GM13976 (cell line): ENCODE data around the gene PLCG2.

Experiments used
- DNase-seq: peaks from one replicate; pipeline ENCODE4 v3.0.0; 2012; ENCODE audit warnings: low spot score
- in situ Hi-C: fragments of 300-500 bp; cut with MboI; formaldehyde crosslinking; loops from one replicate; pipeline ENCODE4 v1.12.0; 2022; ENCODE audit warnings: low sequenced_read_pairs, mixed read lengths, inconsistent platforms; ENCODE audit not compliant: unreplicated experiment
- TF ChIP-seq, protein P1 (sequence below): IDR thresholded peaks from 2 replicates; pipeline ENCODE4 v1.5.1; 2012; ENCODE audit warnings: borderline replicate concordance, mild to moderate bottlenecking; ENCODE audit not compliant: insufficient read depth; ENCODE audit errors: extremely low read depth, missing control alignments, control extremely low read depth

PLCG2 gene

DNA sequence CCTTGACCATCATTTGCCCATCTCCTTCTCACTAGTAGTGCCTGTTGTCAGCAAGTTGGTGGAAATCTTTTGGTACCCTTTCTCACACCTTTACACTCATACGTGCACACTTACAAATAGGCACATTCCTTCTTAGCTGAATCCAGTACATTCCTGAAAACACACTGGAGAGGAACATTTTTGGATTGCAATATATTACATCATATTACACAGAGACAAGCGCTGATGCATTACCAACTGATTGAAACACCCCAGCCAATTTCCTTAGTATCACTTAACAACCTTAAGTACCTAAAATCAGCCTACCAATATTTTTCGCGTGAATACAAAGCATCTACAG, 64.1 kb downstream of the PLCG2 start:
- in situ Hi-C loops, result no loop called here
- TF ChIP-seq, protein P1, sequence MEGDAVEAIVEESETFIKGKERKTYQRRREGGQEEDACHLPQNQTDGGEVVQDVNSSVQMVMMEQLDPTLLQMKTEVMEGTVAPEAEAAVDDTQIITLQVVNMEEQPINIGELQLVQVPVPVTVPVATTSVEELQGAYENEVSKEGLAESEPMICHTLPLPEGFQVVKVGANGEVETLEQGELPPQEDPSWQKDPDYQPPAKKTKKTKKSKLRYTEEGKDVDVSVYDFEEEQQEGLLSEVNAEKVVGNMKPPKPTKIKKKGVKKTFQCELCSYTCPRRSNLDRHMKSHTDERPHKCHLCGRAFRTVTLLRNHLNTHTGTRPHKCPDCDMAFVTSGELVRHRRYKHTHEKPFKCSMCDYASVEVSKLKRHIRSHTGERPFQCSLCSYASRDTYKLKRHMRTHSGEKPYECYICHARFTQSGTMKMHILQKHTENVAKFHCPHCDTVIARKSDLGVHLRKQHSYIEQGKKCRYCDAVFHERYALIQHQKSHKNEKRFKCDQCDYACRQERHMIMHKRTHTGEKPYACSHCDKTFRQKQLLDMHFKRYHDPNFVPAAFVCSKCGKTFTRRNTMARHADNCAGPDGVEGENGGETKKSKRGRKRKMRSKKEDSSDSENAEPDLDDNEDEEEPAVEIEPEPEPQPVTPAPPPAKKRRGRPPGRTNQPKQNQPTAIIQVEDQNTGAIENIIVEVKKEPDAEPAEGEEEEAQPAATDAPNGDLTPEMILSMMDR, result no peak
- DNase-seq, result no peak

DNA sequence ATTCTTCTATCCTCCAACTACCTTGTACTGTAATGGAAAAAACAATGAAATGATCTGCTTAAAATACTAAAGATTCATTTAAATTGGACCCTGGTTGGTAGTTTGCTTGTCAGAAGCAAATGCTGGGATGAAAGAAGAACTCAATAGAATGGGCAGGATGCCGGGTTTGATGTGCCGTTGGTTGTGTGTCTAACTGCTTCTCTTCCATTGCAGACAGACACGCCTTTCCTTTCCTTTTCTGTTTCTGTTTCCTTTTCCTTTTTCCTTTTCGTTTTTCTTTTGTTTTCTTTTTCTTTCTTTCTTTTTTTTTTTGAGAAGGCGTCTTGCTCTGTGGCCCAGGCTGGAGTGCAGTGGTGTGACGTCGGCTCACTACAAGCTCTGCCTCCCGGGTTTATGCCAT, 64.6 kb downstream of the PLCG2 start:
- in situ Hi-C loops, result no loop called here
- DNase-seq, result no peak
- TF ChIP-seq, protein P1, result no peak

DNA sequence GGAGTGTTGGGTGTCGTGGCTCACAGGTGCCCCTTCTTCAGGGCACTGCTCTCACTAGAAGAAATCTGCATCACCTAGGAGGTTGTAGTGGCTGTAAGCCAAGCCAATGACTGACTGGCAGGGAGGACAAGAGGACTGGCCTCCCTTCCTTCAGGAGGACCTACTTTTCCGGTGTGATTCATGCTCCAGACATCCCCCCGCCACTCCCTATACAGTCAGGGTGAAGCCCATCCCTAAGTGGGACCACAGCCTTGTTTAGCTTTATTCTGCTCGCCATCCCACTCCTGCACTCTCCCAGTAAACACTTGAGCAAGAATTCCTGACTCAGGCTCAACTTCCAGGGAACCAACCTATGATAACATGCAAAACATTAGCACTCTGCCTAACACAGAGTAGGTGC, 67.0 kb downstream of the PLCG2 start:
- TF ChIP-seq, protein P1, result no peak
- in situ Hi-C loops, result no loop called here
- DNase-seq, result no peak

DNA sequence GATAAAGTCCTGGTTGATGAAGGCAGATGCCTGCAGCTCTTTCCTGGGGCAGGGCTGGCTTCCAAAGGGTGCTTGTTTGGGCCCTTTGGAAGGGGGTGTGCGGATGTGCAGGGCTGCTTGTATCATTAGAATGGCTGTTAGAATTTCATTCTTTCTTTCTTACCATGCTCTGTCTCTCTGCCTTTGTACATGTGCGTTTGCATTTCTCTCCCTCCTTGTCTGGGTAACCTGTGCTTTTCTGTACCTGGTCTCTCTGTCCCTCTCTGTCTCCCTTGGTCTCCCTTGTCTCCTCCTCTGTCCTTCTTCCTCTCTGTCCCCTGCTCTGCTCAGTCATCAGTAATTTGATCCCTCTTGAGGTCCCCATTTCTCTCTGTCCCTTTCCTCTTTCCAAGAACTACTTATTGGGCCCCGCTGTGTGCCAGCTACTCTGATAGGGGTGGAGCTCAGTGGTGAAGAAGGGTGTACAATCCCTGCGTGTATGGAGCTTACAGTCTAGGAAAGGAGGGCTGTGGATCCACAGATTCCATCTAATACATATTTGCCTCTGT, 69.3 kb downstream of the PLCG2 start:
- TF ChIP-seq, protein P1, result no peak
- in situ Hi-C loops, result no loop called here

DNA sequence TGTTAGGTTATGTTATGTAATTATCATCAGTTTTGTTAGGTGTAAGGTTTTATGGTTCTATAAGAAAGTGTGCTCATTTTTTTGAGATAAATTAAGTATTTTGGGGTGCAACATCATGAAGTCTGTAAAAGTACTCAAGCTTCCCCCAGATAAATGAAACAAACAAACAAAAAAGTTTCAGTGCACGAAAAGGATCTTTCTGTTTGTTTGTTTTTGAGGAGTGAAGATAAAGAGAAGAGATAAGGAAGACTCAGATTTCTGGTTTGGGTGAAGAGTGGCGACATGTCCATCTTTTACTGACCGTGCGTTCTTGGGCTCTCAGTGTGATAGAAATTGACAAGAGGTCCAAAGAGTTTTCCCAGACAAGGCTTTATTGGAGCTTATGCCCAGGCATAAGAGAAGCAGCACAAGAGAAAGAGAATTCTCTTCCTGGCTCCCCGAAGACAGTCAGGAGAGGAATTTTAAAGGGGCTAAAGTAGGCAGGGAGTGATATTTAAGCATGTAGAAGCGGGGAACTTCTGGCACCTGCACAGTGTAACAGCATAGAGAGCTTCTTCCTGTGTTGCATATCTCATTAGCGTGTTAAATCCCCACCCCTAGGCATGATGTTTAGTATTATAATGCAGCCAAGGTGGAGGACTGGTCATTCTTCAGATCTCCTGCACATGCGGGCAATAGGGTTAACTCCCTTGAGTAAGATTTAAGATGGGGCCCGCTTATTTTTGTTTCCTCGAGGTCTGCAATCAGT, 71.3 kb downstream of the PLCG2 start:
- TF ChIP-seq, protein P1, result no peak
- DNase-seq, result no peak
- in situ Hi-C loops, result no loop called here

More for the DNA sequence above, 69.3 kb downstream of the PLCG2 start:
- DNase-seq, result no peak

DNA sequence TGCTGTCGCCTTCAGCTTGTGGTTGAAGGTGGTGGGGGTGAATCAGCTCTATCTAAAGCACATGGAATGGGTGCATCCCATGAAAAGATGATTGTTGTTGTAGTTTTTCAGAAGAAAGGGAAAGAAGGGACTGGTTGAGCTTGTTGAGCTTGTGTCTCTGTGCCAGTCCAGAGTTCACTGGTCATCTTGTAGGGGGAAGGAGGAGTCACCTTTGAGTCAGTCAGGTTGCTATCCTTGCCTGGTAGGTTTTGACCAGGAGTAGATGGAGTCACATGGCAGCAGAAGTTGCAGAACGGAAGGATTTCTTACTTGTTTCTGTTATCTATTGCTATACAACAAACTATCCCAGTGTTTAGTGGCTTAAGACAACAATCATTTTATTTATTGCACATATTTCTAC, 73.3 kb downstream of the PLCG2 start:
- in situ Hi-C loops, result no loop called here
- DNase-seq, result no peak
- TF ChIP-seq, protein P1, result no peak

DNA sequence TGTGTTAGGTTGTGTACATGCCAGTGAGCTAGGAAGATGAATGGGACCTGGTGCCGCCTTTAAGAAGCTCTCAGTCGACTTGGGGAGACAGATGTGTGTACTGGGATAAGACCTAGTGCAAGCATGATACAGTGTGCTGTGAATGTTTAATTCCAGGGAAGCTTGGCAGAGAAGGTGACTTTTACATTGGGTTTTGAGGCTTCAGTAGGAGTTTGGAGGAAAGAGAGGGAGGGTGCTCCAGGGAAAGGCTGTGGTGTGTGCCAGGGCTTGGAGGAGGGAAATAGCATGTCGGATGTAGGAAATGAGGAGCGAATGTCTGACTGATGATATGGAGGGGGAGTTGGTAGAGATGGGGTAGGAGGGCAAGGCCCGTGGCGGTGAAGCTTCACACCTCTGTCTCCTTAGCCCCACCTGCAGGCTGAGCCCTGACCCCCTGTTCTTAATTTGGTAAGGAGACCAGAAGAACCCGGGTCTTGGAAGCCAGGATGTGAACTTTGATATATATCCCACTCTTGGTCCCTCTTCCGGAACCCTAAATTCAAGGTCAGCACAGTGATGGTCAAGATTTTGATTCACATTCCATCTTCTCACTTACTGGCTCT, 76.6 kb downstream of the PLCG2 start:
- in situ Hi-C loops, result no loop called here
- DNase-seq, result no peak
- TF ChIP-seq, protein P1, result no peak
